ENCODE data around the gene OR4D1.

DNA sequence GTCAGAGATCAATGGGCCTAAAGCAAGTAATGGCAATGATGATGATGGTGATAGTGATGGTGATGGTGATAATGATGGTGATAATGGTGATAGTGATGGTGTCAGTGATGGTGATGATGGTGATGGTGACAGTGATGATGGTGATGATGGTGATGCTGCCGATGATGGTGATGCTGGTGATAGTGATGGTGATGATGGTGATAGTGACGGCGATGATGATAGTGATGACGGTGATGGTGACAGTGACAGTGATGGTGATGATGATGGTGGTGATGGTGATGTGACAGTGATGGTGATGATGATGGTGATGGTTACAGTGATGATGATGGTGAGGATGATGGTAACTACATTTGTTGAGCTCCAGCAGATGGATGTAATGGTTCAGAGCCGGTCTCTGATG is 30.8 kb upstream of the OR4D1 start:
- TF ChIP-seq POLR2A (IDR thresholded peaks at IDR 0.05; ENCODE audit: low read length) (no peak), GATA1 (IDR thresholded peaks at IDR 0.05; ENCODE audit: low read depth, low read length) (no peak)

All from erythroblast (primary cell).